ENCODE measurements around the gene SMU1.
"Not testable (repeated sequence)": the region's sequence is repeated elsewhere in the genome, so short reads cannot be mapped to it uniquely, and the experiment has no call there.

The SMU1 gene

GRCh38 chr9:33007755-33008154 is 68.7 kb downstream of the SMU1 start:
- no peak for DNase-seq

DNA sequence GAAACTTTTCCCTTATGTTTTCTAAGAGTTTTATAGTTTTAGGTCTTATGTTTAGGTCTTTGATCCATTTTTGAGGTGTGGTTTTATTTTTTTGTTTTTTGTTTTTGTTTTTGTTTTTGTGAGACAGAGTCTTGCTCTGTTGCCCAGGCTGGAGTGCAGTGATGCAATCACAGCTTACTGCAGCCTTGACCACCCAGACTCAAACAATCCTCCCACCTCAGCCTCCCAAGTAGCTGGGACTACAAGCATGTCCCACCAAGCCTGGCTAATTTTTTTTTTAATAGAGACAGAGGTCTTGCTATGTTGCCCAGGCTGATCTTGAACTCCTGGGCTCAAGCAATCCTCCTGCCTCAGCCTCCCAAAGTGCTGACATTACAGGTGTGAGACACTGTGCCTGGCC is 71.1 kb downstream of the SMU1 start:
- not testable (repeated sequence) for DNase-seq

GRCh38 chr9:33000682-33001055 is 75.8 kb downstream of the SMU1 start:
- not testable (repeated sequence) for DNase-seq

DNA sequence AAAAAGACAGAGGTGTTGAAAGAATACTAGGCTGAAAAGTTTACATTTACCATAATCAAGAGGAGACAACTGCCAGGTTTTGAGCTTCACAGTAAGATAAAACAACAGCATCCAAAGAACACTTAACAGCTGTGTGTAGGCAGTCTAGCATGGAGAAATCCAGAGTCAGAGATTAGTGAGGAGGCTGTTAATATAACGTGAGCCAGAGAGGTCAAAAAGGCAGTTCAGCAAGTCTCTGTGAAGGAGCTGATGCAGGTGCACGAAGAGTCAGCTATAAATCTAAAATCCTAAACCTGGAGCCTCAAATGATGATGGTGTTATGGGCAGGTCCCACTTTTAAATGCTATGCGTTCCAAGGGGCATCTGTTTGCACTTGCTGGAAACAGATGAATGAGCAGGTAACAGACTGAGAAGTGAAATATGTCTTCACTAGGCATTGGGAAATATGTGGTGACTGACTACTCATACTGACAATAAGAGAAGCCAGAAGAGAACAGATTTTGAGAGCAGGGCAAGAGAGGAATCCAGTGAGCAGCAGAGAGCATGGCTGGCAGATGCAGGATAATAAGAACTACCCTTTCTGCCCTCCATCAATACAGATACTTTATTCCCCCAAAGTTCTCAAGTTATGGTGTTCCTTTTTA is 83.8 kb downstream of the SMU1 start:
- DNase-seq: no peak

- no peak for DNase-seq
These were observed 84.4 kb downstream of the SMU1 start for GRCh38 chr9:32991897-32992594.
